ENCODE results near the gene CDK3. TPM values are rescaled to one million over a fixed set of nuclear protein-coding genes. Genes with fewer than 3 reads are reported as not detected.
"Not testable (repeated sequence)": the region's sequence is repeated elsewhere in the genome, so short reads cannot be mapped to it uniquely, and the experiment has no call there.

Gene CDK3
- 4.8 TPM for polyA plus RNA-seq (ENCODE audit: insufficient read length)

- DNase-seq, result no peak
Observed at GRCh38 chr17:76000755-76001521, at the start of gene CDK3. Gene CDK3, plus strand, starts transcription at chr17:76000855. Its CDS starts 571 bp downstream, at chr17:76001426.

GRCh38 chr17:75950855-75951554 is 49.6 kb upstream of the CDK3 start:
- DNase-seq, result peak; percentile 32

GRCh38 chr17:75959051-75959838 is 41.4 kb upstream of the CDK3 start:
- no peak for DNase-seq

DNA sequence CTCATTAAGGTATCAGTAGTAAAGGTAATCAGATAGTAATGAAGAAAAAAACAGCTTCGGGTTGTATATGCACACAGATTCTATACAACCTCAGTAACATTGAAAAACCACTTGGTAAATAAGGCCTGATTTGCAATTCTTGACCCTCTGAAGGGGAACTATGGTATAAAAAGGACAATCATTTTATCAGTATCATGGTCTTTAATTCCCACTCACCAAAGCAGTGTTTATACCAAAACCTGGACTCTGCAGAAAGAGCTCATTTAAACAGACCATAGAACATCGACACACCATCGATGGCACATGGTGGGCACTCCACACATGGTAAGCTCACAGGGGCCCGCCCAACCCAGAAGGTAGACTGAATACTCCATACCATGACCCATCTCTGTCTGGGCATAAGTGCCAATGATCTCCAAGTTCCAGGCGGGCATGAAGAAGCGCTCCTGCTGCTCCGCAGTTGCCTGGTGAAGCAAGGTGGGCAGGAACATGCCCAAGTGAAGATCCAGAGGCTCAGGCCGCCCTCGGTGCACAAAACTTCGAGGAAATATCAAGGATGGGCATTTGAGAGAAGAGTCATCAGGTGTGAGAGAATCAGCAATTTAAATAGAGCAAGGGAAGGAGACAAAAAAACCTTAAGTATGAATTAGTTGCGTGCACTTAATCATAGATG is 40.7 kb upstream of the CDK3 start:
- no peak for DNase-seq

DNA sequence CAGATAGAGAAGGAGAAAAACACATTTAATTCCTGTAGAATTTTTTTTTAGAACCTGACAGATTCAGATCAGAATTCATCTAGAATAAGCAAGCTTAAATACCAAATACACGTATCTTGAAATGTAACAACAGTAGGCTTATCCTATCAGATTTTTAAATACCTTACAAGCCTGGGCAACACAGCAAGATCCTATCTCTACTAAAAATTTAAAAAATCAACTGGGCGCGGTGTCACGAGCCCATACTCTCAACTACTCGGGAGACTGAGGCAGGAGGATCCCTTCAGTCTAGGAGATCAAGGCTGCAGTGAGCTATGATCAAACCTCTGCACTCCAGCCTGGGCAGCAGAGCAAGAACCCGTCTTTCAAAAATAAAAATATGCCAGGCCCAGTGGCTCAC is 35.2 kb upstream of the CDK3 start:
- DNase-seq, result no peak

- DNase-seq, result not testable (repeated sequence)
Observed at GRCh38 chr17:75969044-75969443, 31.6 kb upstream of the CDK3 start.

GRCh38 chr17:75970011-75970523 is 30.6 kb upstream of the CDK3 start:
- no peak for DNase-seq

GRCh38 chr17:75970626-75971025 is 30.0 kb upstream of the CDK3 start:
- DNase-seq, result no peak

DNA sequence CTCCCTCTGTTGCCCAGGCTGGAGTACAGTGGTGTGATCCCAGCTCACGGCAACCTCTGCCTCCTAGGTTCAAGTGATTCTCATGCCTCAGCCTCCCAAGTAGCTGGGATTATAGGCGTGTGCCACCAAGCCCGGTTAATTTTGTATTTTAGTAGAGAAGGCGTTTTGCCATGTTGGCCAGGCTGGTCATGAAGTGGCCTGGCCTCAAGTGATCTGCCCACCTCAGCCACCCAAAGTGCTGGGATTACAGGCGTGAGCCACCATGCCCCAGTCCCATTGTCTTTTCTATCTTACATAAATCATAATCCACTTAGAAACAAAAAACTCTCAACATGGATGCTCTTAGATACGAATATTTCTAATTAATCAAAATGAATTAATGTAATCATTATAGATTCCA is 25.5 kb upstream of the CDK3 start:
- not testable (repeated sequence) for DNase-seq

DNA sequence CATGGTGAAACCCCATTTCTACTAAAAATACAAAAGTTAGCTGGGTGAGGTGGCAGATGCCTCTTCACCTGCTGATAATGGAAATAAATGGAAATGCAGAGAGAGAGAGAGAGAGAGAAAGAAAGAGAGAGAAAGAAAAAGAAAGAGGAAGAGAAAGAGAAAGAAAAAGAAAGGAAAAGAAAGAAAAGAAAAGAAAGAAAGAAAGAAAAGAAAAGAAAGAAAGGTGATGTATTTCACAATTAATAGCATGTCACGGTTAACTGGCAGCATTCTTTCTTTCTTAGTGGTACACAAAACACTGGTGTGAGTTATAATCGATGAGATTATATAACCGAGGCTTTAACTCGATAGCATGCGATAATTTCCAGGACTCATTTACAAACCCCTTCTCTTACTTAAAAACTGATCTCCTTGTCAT is 24.9 kb upstream of the CDK3 start:
- no peak for DNase-seq

DNA sequence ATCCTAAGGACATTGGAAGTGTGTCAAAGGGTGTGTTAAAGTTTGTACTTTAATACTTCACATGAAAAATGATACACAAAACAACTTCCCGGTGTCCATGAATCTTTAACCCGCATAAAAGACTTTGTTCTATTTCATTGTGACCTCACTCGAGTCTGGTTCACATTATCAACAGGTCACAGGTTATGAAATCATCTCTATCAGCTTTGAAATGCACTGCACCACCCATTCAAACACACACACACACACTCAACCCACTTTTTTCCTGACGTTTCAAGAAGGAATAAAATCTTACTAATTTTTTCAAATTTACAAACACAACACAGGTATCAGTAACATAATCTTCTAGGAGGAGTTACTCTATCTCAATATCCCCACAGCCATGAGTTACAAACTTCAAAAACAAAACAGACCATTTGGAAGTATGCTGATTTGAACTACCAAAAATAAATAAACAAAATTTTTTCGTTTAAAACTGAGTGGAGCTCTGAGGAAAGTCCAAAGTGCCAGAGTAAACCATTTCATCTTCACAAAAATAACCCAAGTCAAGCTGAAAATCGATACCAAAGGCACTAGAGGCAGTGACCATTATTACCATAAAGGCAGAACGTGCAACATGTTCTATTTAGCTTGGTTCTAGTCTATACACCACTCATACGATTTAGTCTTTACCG is 24.3 kb upstream of the CDK3 start:
- DNase-seq, result no peak

GRCh38 chr17:75978938-75979704 is 21.5 kb upstream of the CDK3 start, which contains the start of the genes ACOX1 and TEN1:
Gene ACOX1, minus strand, starts transcription at chr17:75979166. Its CDS starts 93 bp downstream, at chr17:75979073.
Gene TEN1, plus strand, starts transcription at chr17:75979240. Its CDS starts 6,953 bp downstream, at chr17:75986193.
- peak; percentile 98 for DNase-seq

DNA sequence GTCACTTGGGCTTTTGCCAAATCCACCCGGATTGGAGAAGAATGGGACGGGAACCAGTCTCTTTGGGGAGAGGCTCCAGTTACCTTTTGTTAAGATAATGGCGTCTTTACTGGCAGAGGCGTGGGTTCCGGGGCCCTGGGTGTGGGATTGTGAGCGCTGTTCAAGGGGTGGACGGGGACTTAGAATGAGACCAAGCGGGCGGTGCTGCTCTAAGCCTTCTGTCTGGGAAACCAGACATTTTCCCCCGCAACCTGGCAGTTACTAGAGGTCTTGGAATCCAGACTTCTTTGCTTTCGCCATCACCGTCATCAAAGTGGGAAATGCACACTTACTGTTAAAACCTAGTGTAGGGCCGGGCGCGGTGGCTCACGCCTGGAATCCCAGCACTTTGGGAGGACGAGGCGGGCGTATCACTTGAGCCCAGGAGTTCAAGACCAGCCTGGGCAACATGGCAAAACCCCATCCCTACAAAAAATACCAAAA is 20.9 kb upstream of the CDK3 start:
- DNase-seq, result no peak

GRCh38 chr17:75980188-75981018 is 20.3 kb upstream of the CDK3 start:
- no peak for DNase-seq

DNA sequence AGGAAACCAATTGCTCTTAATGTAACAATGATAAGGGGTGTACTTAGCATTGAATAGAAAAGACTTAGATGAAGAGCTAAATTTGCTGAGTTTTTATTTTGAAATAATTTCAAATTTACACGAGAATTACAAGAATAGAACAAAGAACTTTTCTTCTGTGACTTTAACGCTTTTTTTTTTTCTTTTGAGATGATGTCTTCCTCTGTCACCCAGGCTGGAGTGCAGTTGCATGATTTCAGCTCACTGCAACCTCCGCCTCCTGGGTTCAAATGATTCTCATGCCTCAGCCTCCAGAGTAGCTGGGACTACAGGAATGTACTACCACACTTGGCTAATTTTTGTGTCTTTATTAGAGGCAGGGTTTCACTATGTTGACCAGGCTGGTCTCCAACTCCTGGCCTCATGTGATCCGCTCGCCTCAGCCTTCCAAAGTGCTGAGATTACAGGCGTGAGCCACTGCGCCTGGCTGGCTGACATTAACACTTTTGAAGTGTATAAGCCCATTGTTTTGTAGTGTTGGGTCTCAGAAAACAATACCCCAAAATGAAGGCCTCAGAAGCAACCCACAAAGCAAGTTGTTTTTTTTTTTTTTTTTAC is 19.5 kb upstream of the CDK3 start:
- DNase-seq, result no peak

DNA sequence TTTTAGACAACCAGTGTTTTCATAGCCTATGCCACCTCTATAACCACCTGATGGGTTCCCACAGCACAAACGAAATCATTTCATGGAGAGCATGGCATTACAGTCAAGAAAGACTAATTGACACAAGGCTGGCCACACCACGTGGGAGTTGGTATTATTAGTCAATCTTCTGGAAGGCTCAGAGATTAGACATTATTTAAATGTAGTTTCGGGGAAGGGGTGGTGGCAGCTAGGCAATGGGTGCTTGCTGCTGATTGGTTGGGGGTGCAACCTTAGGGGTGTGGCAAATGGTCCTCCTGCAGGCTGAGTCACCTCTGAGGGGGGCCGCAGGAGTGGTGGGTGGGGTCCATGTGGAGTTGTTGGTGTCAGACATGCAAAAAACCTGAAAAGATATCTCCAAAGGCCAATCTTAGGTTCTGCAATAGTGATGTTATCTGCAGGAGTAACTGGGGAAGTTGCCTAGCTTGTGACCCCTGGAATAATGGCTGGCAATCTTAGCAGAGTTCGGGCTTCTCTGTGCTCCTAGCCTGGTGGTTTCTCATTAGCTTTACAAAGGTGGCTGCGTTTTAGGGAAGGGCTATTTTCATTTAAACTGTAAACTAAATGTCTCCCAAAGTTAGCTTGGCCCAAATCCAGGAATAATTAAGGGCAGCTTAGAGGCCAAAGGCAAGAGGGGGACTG is 17.0 kb upstream of the CDK3 start:
- DNase-seq, result no peak

DNA sequence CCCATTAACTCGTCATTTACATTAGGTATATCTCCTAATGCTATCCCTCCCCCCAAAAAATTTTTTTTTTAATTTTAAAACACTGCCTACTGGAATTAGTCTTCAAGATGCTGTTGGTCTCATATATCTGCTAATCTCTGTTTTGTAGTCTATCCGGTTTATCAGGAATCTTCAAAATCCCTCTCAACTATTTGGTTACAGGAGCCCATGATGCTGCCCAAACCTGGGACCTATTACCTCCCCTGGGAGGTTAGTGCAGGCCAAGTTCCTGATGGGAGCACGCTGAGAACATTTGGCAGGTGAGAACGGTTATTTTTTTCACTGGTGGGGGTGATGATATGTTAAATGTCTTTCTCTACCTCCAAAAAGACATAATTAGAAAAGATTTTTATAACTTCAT is 14.7 kb upstream of the CDK3 start:
- DNase-seq, result no peak

- no peak for DNase-seq
Observed at GRCh38 chr17:75987041-75987440, 13.6 kb upstream of the CDK3 start.

- no peak for DNase-seq
Observed at GRCh38 chr17:75991396-75991795, 9.3 kb upstream of the CDK3 start.

Measured in hindlimb muscle (tissue), 1 donor.